Keratinocyte (primary cell): ENCODE data around the gene RHOB. TPM values are rescaled to one million over a fixed set of nuclear protein-coding genes. Genes with fewer than 3 reads are reported as not detected.

Experiments used
- DNase-seq: peaks from one replicate; pipeline ENCODE4 v3.0.0-alpha.2; 2011; ENCODE audit warnings: low read depth, missing footprints, low spot score
- FAIRE-seq: peaks from 2 replicates; lab custom pipeline; 2011; peaks lifted over from hg19 to GRCh38; lab: Jason Lieb, UNC
- H2AFZ ChIP-seq: 2 replicates; pipeline ENCODE4 v1.6.0; 2012; ENCODE audit warnings: low read length, control low read depth, inconsistent platforms; ENCODE audit not compliant: control insufficient read depth
- H3K27ac ChIP-seq: 2 replicates; pipeline ENCODE4 v1.5.1; 2011; ENCODE audit warnings: low read length; ENCODE audit not compliant: control insufficient read depth, insufficient read depth
- H3K27me3 ChIP-seq: 3 replicates; pipeline ENCODE4 v1.6.0; 2011; ENCODE audit warnings: low read length; ENCODE audit not compliant: control insufficient read depth, insufficient read depth; ENCODE audit errors: extremely low read depth
- H3K36me3 ChIP-seq, 2 experiments: 2 replicates in 1 of 2; 3 replicates in 1 of 2; pipeline ENCODE4 v1.5.1; 2011; ENCODE audit warnings: low read length in 2 of 2, mild to moderate bottlenecking in 1 of 2; ENCODE audit not compliant: control insufficient read depth in 2 of 2, insufficient read depth in 2 of 2; ENCODE audit errors: extremely low read depth in 1 of 2
- H3K4me1 ChIP-seq: 3 replicates; pipeline ENCODE4 v1.5.1; 2011; ENCODE audit warnings: low read length; ENCODE audit not compliant: control insufficient read depth, insufficient read depth; ENCODE audit errors: extremely low read depth
- H3K4me2 ChIP-seq: 3 replicates; pipeline ENCODE4 v1.6.0; 2011; ENCODE audit warnings: low read depth, low read length; ENCODE audit not compliant: control insufficient read depth, insufficient read depth; ENCODE audit errors: extremely low read depth
- H3K4me3 ChIP-seq, 3 experiments: fragments of 200-600 bp in 1 of 3; sonication (generic) in 1 of 3; 2 replicates in 2 of 3; 3 replicates in 1 of 3; pipeline ENCODE4 v1.5.1; 2011 to 2016; ENCODE audit warnings: low read length in 3 of 3, mild to moderate bottlenecking in 3 of 3, control low read depth in 2 of 3, inconsistent platforms in 1 of 3, low read depth in 1 of 3, mixed read lengths in 1 of 3, mixed run types in 1 of 3, moderate library complexity in 1 of 3; ENCODE audit not compliant: control insufficient read depth in 2 of 3, insufficient read depth in 2 of 3; ENCODE audit errors: extremely low read depth in 1 of 3
- H3K79me2 ChIP-seq: 2 replicates; pipeline ENCODE4 v1.6.0; 2012; ENCODE audit warnings: low read length; ENCODE audit not compliant: control insufficient read depth, insufficient read depth
- H3K9ac ChIP-seq: 3 replicates; pipeline ENCODE4 v1.6.0; 2011; ENCODE audit warnings: low read length; ENCODE audit not compliant: control insufficient read depth, insufficient read depth; ENCODE audit errors: extremely low read depth
- H3K9me1 ChIP-seq: 3 replicates; pipeline ENCODE4 v1.6.0; 2011; ENCODE audit warnings: low read length; ENCODE audit not compliant: control insufficient read depth, insufficient read depth; ENCODE audit errors: extremely low read depth
- H3K9me3 ChIP-seq: 2 replicates; pipeline ENCODE4 v1.5.1; 2012; ENCODE audit warnings: low read depth, low read length; ENCODE audit not compliant: control insufficient read depth
- H4K20me1 ChIP-seq: 3 replicates; pipeline ENCODE4 v1.6.0; 2011; ENCODE audit warnings: low read length; ENCODE audit not compliant: control insufficient read depth, insufficient read depth; ENCODE audit errors: extremely low read depth
- EZH2 ChIP-seq: IDR thresholded peaks from one replicate; pipeline ENCODE4 v1.6.1; 2012; ENCODE audit warnings: inconsistent platforms, mild to moderate bottlenecking, low read length, moderate library complexity
- dilution Hi-C: fragments of 300-500 bp; cut with MboI; formaldehyde crosslinking; loops from one replicate; pipeline ENCODE4 v1.7.0; 2020; ENCODE audit warnings: low sequenced_read_pairs; ENCODE audit not compliant: extremely low pct_ligation_motif_present
- polyA plus RNA-seq, 5 experiments: library from polyadenylated mRNA; depleted of rRNA in 3 of 5; stranded (reverse) in 3 of 5; stranded (forward) in 1 of 5; unstranded in 1 of 5; fragments of >200 nt; gene quantifications; 1 replicate in 1 of 5; 2 replicates in 3 of 5; 3 replicates in 1 of 5; pipeline versions ENCODE4 v1.2.1 to v1.2.3, GENCODE V29; 2011 to 2012; ENCODE audit warnings: missing spikeins in 2 of 5, low read depth in 1 of 5, low replicate concordance in 1 of 5
- TF ChIP-seq, protein P1 (sequence below), 3 experiments: IDR thresholded peaks in 1 of 3; conservative IDR thresholded peaks in 1 of 3; optimal IDR thresholded peaks in 1 of 3; 2 replicates in 2 of 3; 3 replicates in 1 of 3; pipeline versions ENCODE3 to v1.5.1; 2011; ENCODE audit warnings: low read length in 3 of 3, mild to moderate bottlenecking in 3 of 3, moderate library complexity in 2 of 3, control low read depth in 1 of 3, inconsistent platforms in 1 of 3; ENCODE audit not compliant: insufficient read depth in 2 of 3; ENCODE audit errors: extremely low read depth in 1 of 3

The RHOB gene
- polyA plus RNA-seq, 1 donor (not counting 4 experiments of a cell fraction or from before 2014, with no cell fraction given): 23.6 TPM

GRCh38 chr2:20475567-20475952 lies 28.7 kb downstream of the RHOB start:
- no peaks in the 10 kb centered on the region for H3K36me3 ChIP-seq

GRCh38 chr2:20476481-20476880 lies 29.6 kb downstream of the RHOB start:
- no peak for TF ChIP-seq EZH2
- TF ChIP-seq, protein P1, sequence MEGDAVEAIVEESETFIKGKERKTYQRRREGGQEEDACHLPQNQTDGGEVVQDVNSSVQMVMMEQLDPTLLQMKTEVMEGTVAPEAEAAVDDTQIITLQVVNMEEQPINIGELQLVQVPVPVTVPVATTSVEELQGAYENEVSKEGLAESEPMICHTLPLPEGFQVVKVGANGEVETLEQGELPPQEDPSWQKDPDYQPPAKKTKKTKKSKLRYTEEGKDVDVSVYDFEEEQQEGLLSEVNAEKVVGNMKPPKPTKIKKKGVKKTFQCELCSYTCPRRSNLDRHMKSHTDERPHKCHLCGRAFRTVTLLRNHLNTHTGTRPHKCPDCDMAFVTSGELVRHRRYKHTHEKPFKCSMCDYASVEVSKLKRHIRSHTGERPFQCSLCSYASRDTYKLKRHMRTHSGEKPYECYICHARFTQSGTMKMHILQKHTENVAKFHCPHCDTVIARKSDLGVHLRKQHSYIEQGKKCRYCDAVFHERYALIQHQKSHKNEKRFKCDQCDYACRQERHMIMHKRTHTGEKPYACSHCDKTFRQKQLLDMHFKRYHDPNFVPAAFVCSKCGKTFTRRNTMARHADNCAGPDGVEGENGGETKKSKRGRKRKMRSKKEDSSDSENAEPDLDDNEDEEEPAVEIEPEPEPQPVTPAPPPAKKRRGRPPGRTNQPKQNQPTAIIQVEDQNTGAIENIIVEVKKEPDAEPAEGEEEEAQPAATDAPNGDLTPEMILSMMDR (optimal IDR thresholded peaks at IDR 0.05 in 1 of 3, IDR thresholded peaks at IDR 0.05 in 1 of 3, conservative IDR thresholded peaks at IDR 0.05 in 1 of 3; ENCODE audit: extremely low read depth in 1 of 3, insufficient read depth in 2 of 3, low read length in 3 of 3): no peak
- Histone ChIP-seq H4K20me1 (no peaks in the 10 kb centered on the region), H3K9me3 (no peaks in the 10 kb centered on the region), H3K9ac (no peak overlapping the region), H3K4me2 (no peak overlapping the region), H3K36me3 (no peaks in the 10 kb centered on the region), H3K27me3 (no peaks in the 10 kb centered on the region), H3K4me1 (peaks cover 4% of the 10 kb centered on the region), H3K4me3 (no peak overlapping the region), H3K9me1 (no peaks in the 10 kb centered on the region), H3K27ac (no peak overlapping the region), H3K79me2 (no peaks in the 10 kb centered on the region), H2AFZ (no peak overlapping the region)
- no peak for FAIRE-seq
- no peak for DNase-seq
- dilution Hi-C loops: no loop called here

More at GRCh38 chr2:20475567-20475952, 28.7 kb downstream of the RHOB start:
- no peaks in the 10 kb centered on the region for H4K20me1 ChIP-seq
- TF ChIP-seq, protein P1 (optimal IDR thresholded peaks at IDR 0.05 in 1 of 3, IDR thresholded peaks at IDR 0.05 in 1 of 3, conservative IDR thresholded peaks at IDR 0.05 in 1 of 3; ENCODE audit: extremely low read depth in 1 of 3, insufficient read depth in 2 of 3, low read length in 3 of 3): no peak
- TF ChIP-seq EZH2: no peak
- H3K4me1 ChIP-seq: peaks cover 4% of the 10 kb centered on the region
- H3K9ac ChIP-seq: no peak overlapping the region
- dilution Hi-C loops: no loop called here
- no peak overlapping the region for H3K4me2 ChIP-seq
- H3K79me2 ChIP-seq: no peaks in the 10 kb centered on the region
- FAIRE-seq (no peak), DNase-seq (no peak)
- no peaks in the 10 kb centered on the region for H3K27me3 ChIP-seq
- H3K27ac ChIP-seq: no peak overlapping the region
- H2AFZ ChIP-seq: no peak overlapping the region
- H3K4me3 ChIP-seq: no peak overlapping the region
- H3K9me1 ChIP-seq: no peaks in the 10 kb centered on the region
- no peaks in the 10 kb centered on the region for H3K9me3 ChIP-seq
